ENCODE measurements around the gene ANO6. TPM values are rescaled to one million over a fixed set of nuclear protein-coding genes. Genes with fewer than 3 reads are reported as not detected.

ANO6 gene
- total RNA-seq, 2 donors from 2014 or later: 10.3 to 15.4 TPM

GRCh38 chr12:45446013-45446412 lies 230.1 kb downstream of the ANO6 start:
- no peak for DNase-seq
- no peak for ATAC-seq
- intact Hi-C loops (cut with DNase I, micrococcal nuclease): no loop called here

DNA sequence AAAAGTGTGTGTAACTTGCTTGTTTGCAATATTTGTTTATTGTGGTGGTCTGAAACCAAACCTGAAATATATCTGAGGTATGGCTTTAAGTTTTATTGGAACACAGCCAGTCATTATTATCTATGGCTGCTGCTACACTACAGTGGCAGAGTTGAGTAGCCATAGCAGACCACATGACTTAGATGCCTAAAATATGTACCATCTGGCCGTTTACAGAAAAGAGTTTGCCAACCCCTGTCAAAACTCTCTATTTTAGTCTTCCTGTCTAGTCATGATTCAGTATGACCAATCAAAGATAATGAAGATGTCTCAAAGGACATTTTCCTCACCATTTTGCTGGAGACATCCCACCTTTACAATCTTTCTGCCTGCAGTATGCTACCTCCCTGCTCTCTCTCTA lies 242.3 kb downstream of the ANO6 start:
- no peak for ATAC-seq
- DNase-seq: no peak
- intact Hi-C loops (cut with DNase I, micrococcal nuclease): no loop called here

DNA sequence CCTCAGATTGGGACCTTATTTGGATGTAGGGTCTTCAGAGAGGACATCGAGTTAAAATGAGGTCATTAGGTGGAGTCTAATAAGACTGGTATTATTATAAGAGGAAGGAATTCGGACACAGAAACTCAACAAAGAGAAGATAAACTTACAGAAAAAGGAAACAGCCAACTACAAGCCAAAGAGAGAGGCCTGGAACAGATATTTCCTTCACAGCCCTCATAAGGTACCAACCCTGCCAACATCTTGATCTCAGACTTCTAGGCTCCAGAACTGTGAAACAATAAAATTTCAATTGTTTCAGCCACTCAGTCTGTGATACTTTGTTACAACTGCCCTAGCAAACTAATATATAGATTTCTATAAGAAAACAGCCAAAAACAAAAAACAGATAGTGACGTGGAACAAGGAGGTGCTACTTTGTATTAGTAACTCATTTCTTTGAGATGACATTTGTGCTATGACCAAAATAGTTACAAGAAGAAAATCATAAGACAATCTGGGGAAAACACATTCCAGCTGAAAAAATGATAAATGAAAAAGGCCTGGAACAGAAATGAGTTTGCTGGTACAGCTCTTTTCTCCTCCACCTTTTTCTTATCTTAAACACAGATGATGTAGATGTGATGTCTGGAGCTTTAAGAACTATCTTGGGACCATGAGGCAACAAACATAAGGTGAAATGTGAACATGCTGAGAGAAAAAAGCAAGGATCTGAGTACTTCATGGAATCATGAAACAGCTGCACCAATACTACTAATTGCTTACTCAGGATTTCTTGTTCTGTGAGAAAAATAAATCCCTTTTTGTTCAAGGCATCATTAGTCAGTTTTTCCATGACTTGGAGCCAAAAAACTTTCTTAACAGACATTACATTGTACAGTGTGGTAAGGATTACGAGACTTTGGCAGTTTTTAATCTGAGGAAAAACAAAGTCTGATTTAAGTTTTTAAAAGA lies 243.2 kb downstream of the ANO6 start:
- intact Hi-C loops (cut with DNase I, micrococcal nuclease): no loop called here
- no peak for ATAC-seq

GRCh38 chr12:45462506-45462905 lies 246.6 kb downstream of the ANO6 start:
- intact Hi-C loops (cut with DNase I, micrococcal nuclease): no loop called here
- ATAC-seq (no peak), DNase-seq (no peak)

More for the DNA sequence above, 243.2 kb downstream of the ANO6 start:
- no peak for DNase-seq

GRCh38 chr12:45464699-45465098 lies 248.8 kb downstream of the ANO6 start:
- DNase-seq: no peak
- intact Hi-C loops (cut with DNase I, micrococcal nuclease): no loop called here
- ATAC-seq: no peak

DNA sequence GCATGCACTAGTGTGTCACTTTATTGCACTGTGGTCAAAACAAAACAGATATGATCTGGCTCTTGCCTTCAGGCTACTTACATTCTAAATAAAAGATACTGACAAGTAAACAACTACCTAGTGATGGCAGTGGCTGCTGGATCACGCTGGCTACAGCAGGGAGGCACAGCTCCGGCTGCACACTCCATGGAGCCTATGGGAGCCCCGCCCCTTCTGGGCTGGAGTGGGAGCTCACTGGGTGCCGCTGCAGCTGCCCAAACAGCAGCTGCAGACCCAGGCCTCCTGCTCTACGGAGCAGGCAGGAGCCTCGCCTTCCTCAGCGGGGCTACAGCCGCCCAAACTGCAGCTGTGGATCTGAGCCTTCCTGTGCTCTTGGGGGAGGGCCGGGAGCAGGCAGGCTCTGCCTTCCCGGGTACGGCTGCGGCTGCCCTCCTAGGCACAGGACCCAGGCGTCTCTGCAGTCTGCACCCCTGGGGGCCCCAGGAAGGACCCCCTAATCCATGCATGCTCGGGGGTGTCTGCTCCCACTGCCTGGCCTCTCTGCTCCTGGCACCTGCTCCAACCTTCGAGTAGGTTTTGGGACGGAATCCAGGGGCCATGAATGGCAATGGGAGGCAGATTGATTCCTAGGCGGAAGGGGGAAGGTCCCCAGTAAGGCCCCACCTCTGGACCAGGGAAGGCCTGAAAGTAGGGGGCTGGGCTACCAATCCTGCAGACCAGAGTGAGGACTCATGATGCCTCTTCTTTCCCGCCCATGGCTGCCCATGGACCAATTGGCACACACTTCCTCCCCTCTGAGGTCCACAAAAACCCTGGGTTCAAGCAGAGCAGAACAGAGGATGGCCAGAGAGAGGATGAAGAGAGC lies 253.1 kb downstream of the ANO6 start:
- DNase-seq (no peak), ATAC-seq (no peak)
- intact Hi-C loops (cut with DNase I, micrococcal nuclease): no loop called here

- intact Hi-C loops (cut with DNase I, micrococcal nuclease): no loop called here
- DNase-seq: no peak
- no peak for ATAC-seq
These were observed 254.0 kb downstream of the ANO6 start for GRCh38 chr12:45469902-45470301.

- intact Hi-C loops (cut with DNase I, micrococcal nuclease): no loop called here
- DNase-seq (no peak), ATAC-seq (no peak)
These were observed 257.7 kb downstream of the ANO6 start for GRCh38 chr12:45473636-45474035.

- intact Hi-C loops (cut with DNase I, micrococcal nuclease): no loop called here
- no peak for ATAC-seq
These were observed 259.7 kb downstream of the ANO6 start for GRCh38 chr12:45475594-45475993.

DNA sequence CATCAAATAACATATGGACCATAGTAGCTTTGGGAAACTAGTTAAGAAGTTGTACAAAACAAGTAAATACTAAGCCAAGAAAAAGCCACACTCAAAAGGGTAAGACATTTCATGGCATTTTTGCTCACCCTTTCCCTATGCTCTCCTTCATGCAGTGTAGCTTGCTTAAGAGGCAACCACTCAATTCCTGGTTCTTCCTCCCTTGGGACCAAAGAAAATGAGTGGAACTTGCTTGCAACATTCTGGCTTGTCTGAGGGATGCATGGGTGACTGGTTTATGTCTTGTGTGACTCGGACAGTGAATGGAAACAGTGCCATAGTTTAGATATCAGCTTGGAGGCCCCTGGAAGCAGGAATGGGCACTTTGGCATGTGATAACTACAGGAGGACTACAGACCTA lies 261.6 kb downstream of the ANO6 start:
- intact Hi-C loops (cut with DNase I, micrococcal nuclease): no loop called here
- DNase-seq: no peak
- no peak for ATAC-seq

More at GRCh38 chr12:45475594-45475993, 259.7 kb downstream of the ANO6 start:
- no peak for DNase-seq

- no peak for ATAC-seq
- intact Hi-C loops (cut with DNase I, micrococcal nuclease): no loop called here
- DNase-seq: no peak
These were observed 263.0 kb downstream of the ANO6 start for GRCh38 chr12:45478931-45479330.

- intact Hi-C loops (cut with DNase I, micrococcal nuclease): no loop called here
These were observed 265.9 kb downstream of the ANO6 start for GRCh38 chr12:45481746-45482145.

GRCh38 chr12:45483571-45483970 lies 267.7 kb downstream of the ANO6 start:
- DNase-seq: no peak
- no peak for ATAC-seq
- intact Hi-C loops (cut with DNase I, micrococcal nuclease): no loop called here

More at GRCh38 chr12:45481746-45482145, 265.9 kb downstream of the ANO6 start:
- DNase-seq (no peak), ATAC-seq (no peak)

Other genes with a start within 250 kb of the ANO6 start
- not detected for gene DBX2, start 165.0 kb upstream of the ANO6 start, total RNA-seq